Ovary (tissue), 3 donors: ENCODE measurements around the gene ATP6V1G1.

Source experiments
- EP300 ChIP-seq: sonication (generic); formaldehyde crosslinking; IDR thresholded peaks from one replicate; pipeline ENCODE4 v1.6.1; 2017; ENCODE audit warnings: antibody characterized with exemption
- POLR2A ChIP-seq: fragments of 450-650 bp; IDR thresholded peaks from one replicate; pipeline ENCODE4 v1.6.1; 2017; ENCODE audit warnings: antibody characterized with exemption, mild to moderate bottlenecking, moderate library complexity
- TF ChIP-seq, protein P1 (sequence below), 3 donors: fragments of 450-650 bp in 2 of 3; fragments of 200-600 bp in 1 of 3; IDR thresholded peaks; one replicate each; pipeline versions ENCODE4 v1.5.1 to v1.8.0; 2016 to 2022; ENCODE audit warnings: antibody characterized with exemption in 3 of 3, mild to moderate bottlenecking in 1 of 3
- donor health status: DM: no; HTN: no; CAD: no.

DNA sequence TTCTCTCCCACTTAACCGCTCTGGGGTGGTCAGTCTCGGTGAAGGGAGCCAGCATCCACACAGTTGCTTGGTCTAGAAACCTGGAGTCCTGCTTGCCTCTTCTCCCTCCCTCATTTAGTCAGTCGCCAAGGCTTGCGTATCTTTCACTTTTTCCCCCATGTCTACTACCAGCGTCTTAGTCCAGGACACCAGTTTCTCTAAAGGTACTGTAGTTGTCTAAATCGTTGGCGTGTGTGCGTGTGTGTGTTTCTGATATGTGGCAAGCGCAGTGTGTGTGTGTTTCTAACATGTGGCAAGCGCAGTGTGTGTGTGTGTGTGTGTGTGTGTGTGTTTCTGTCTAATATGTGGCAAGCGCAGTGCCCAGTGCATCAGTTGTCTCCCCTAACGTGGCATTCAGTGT lies 641 bp downstream of the ATP6V1G1 start:
- no peak for TF ChIP-seq POLR2A
- TF ChIP-seq, protein P1, sequence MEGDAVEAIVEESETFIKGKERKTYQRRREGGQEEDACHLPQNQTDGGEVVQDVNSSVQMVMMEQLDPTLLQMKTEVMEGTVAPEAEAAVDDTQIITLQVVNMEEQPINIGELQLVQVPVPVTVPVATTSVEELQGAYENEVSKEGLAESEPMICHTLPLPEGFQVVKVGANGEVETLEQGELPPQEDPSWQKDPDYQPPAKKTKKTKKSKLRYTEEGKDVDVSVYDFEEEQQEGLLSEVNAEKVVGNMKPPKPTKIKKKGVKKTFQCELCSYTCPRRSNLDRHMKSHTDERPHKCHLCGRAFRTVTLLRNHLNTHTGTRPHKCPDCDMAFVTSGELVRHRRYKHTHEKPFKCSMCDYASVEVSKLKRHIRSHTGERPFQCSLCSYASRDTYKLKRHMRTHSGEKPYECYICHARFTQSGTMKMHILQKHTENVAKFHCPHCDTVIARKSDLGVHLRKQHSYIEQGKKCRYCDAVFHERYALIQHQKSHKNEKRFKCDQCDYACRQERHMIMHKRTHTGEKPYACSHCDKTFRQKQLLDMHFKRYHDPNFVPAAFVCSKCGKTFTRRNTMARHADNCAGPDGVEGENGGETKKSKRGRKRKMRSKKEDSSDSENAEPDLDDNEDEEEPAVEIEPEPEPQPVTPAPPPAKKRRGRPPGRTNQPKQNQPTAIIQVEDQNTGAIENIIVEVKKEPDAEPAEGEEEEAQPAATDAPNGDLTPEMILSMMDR (IDR thresholded peaks at IDR 0.05): no peak
- TF ChIP-seq EP300: no peak
